GM18909 (cell line): ENCODE measurements around the gene KDM5A.
A peak's percentile ranks its signal among the peaks of the same experiment; 100 is the strongest.
"Not testable (repeated sequence)": the region's sequence is repeated elsewhere in the genome, so short reads cannot be mapped to it uniquely, and the experiment has no call there.

ENCODE experiments used
- ATAC-seq: cut with Tn5 transposase; IDR thresholded peaks from one replicate; pipeline ENCODE4 v1.9.1; 2021; ENCODE audit warnings: mild to moderate bottlenecking; ENCODE audit not compliant: unreplicated experiment, poor library complexity

The KDM5A gene

GRCh38 chr12:389142-390096 lies at the start of gene KDM5A:
KDM5A (minus strand) TSS chr12:389320; CDS start chr12:389091, 229 bp downstream.
- peak; percentile 94 for ATAC-seq

GRCh38 chr12:435737-436136 lies 46.6 kb upstream of the KDM5A start:
- ATAC-seq: not testable (repeated sequence)

- ATAC-seq: no peak
Measured at GRCh38 chr12:422526-422925, 33.4 kb upstream of the KDM5A start.

GRCh38 chr12:418432-418831 lies 29.3 kb upstream of the KDM5A start:
- no peak for ATAC-seq

- ATAC-seq: no peak
Measured at GRCh38 chr12:414859-415258, 25.7 kb upstream of the KDM5A start.

GRCh38 chr12:402029-402389 lies 12.9 kb upstream of the KDM5A start:
- no peak for ATAC-seq

- peak; percentile 98 for ATAC-seq
Measured at GRCh38 chr12:401235-402028, 12.3 kb upstream of the KDM5A start, which contains the start of gene CCDC77. CCDC77 (plus strand) TSS chr12:401644; CDS start chr12:409384, 7,740 bp downstream.

GRCh38 chr12:400828-401227 lies 11.7 kb upstream of the KDM5A start:
- no peak for ATAC-seq

- peak; percentile 40 for ATAC-seq
Measured at GRCh38 chr12:388541-389141, 479 bp downstream of the KDM5A start.

GRCh38 chr12:388012-388411 lies 1.1 kb downstream of the KDM5A start:
- ATAC-seq: no peak

- ATAC-seq: no peak
Measured at GRCh38 chr12:386651-387050, 2.5 kb downstream of the KDM5A start.

GRCh38 chr12:370739-371485 lies 18.2 kb downstream of the KDM5A start:
- ATAC-seq: not testable (repeated sequence)

- ATAC-seq: no peak
Measured at GRCh38 chr12:367972-368371, 21.1 kb downstream of the KDM5A start.

GRCh38 chr12:366820-367219 lies 22.3 kb downstream of the KDM5A start:
- ATAC-seq: no peak

- no peak for ATAC-seq
Measured at GRCh38 chr12:359091-359490, 30.0 kb downstream of the KDM5A start.

GRCh38 chr12:356276-356988 lies 32.7 kb downstream of the KDM5A start:
- ATAC-seq: no peak

GRCh38 chr12:351197-351596 lies 37.9 kb downstream of the KDM5A start:
- ATAC-seq: not testable (repeated sequence)

- ATAC-seq: not testable (repeated sequence)
Measured at GRCh38 chr12:349625-350024, 39.5 kb downstream of the KDM5A start.

- ATAC-seq: not testable (repeated sequence)
Measured at GRCh38 chr12:343036-343435, 46.1 kb downstream of the KDM5A start.
